Esophagus muscularis mucosa (tissue), 4 donors: ENCODE measurements around the gene SNRNP48. TPM values are rescaled to one million over a fixed set of nuclear protein-coding genes. Genes with fewer than 3 reads are reported as not detected.
A peak's percentile ranks its signal among the peaks of the same experiment; 100 is the strongest.

ENCODE experiments used
- DNase-seq: peaks from one replicate; pipeline ENCODE4 v3.0.0-alpha.2; 2017; ENCODE audit errors: extremely low spot score
- H3K27ac ChIP-seq, 4 donors: fragments of 200-600 bp; sonication (generic); replicated peaks in 1 of 4; 1 replicate in 3 of 4; 2 replicates in 1 of 4; pipeline ENCODE4 v1.5.1; 2016 to 2019; ENCODE audit warnings: mild to moderate bottlenecking in 1 of 4
- H3K27me3 ChIP-seq, 4 donors: fragments of 200-600 bp; sonication (generic); one replicate each; pipeline versions ENCODE4 v1.5.1 to v1.6.0; 2016 to 2019
- H3K36me3 ChIP-seq, 4 donors: fragments of 200-600 bp; sonication (generic); one replicate each; pipeline ENCODE4 v1.5.1; 2016 to 2019
- H3K4me1 ChIP-seq, 4 donors: fragments of 200-600 bp; sonication (generic); one replicate each; pipeline ENCODE4 v1.5.1; 2016 to 2019
- H3K4me3 ChIP-seq, 4 donors: fragments of 200-600 bp; sonication (generic); 1 replicate in 2 of 4; 2 replicates in 2 of 4; pipeline ENCODE4 v1.5.1; 2016 to 2019; ENCODE audit warnings: mild to moderate bottlenecking in 4 of 4, moderate library complexity in 1 of 4
- H3K9me3 ChIP-seq, 4 donors: fragments of 200-600 bp; sonication (generic); 1 replicate in 3 of 4; 2 replicates in 1 of 4; pipeline ENCODE4 v1.5.1; 2016 to 2019
- CTCF ChIP-seq, 3 experiments: fragments of 200-600 bp in 2 of 3; fragments of 450-650 bp in 1 of 3; sonication (generic) in 2 of 3; IDR thresholded peaks; one replicate each; pipeline ENCODE4 v1.5.1; 2017 to 2019; ENCODE audit warnings: antibody characterized with exemption in 3 of 3, mild to moderate bottlenecking in 2 of 3, moderate library complexity in 1 of 3
- EP300 ChIP-seq: sonication (generic); formaldehyde crosslinking; IDR thresholded peaks from one replicate; pipeline ENCODE4 v1.6.1; 2017; ENCODE audit warnings: antibody characterized with exemption
- POLR2A ChIP-seq: fragments of 450-650 bp; IDR thresholded peaks from one replicate; pipeline ENCODE4 v1.6.1; 2017; ENCODE audit warnings: antibody characterized with exemption, moderate library complexity, mild to moderate bottlenecking, low read depth
- POLR2AphosphoS5 ChIP-seq, 2 donors: sonication (generic); formaldehyde crosslinking; IDR thresholded peaks; one replicate each; pipeline ENCODE4 v1.6.1; 2017; ENCODE audit warnings: antibody characterized with exemption in 2 of 2
- WGBS: methylation state at CpG from one replicate; pipeline ENCODE4 v1.1.5; 2018; 5-methylcytosine and 5-hydroxymethylcytosine counted together
- intact Hi-C: fragments of 100-400 bp; cut with DNase I; formaldehyde crosslinking; loops from one replicate; pipeline ENCODE4 v1.15.1; 2023
- total RNA-seq, 4 donors: library from RNA; depleted of rRNA; stranded (reverse); fragments of >200 nt; gene quantifications; one replicate each; pipeline versions ENCODE4 v1.1.0 to v1.2.1, GENCODE V29; 2016

Gene SNRNP48
- total RNA-seq, result 10 to 100 TPM in 1 of 4 donors, 1 to 10 TPM in 3; 8.9 to 17.0 (median 9.5) TPM

DNA sequence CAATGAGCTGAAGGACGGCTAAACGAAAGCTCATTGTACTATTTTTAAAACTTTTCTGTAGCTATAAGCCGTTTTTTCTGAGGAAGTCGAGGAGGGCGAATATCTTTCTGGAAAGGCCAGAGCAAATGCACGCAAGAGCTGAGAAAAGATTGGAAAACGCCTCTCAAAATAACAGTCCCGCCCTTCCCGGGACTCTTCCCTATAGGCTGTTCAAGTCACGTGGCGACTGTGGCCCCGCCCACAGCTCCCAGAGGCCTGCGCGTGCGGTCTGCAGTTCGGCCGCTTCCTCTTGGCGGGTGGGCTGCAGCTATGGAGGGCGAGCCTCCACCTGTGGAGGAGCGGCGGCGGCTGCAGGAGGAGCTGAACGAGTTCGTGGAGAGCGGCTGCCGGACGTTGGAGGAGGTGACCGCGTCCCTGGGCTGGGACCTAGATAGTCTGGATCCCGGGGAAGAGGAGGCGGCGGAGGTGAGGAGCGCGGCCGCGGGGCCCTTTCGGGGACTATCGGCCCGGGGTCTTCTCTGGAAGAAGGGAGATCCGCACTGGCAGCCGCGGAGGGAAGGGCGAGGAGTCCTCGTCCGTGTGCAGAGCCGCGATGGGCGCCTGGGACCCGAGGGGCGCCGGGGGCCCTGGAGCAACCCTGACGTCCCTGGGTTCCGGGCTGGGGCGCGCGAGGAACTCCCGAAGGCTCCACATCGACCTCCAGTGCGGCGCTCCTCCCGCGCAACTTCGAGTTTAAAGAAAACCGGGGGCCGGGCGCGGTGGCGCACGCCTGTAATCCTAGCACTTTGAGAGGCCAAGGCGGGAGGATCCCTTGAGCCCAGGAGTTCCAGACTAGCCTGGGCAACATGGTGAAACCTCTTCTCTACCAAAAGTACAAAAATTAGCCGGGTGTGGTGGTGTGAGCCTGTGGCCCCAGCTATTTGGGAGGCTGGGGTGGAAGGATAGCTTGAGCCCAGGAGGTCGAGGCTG, at the start of gene SNRNP48:
Gene SNRNP48, plus strand, starts transcription at position 250 of the 969 bp plus-strand sequence. Its CDS starts 60 bp downstream, at position 310.
- Histone ChIP-seq H3K27ac (peak within 1 kb of the TSS; percentile 75 to 81 (median 76)), H3K27me3 (no peaks in the 10 kb centered on the region), H3K9me3 (no peaks in the 10 kb centered on the region), H3K4me3 (peak within 1 kb of the TSS; percentile 75 to 94 (median 92)), H3K36me3 (peaks cover under 1 to 21% (median 14%) of the 10 kb centered on the region in 4 donors), H3K4me1 (peaks cover 21 to 33% (median 31%) of the 10 kb centered on the region in 4 donors)
- intact Hi-C loops, result loop anchor here (5.0 kb wide), 1 partner anchor 278 kb away; the partner anchor contains the start of gene SSR1
- DNase-seq, result peak; percentile 98
- TF ChIP-seq POLR2AphosphoS5 (IDR thresholded peaks at IDR 0.05) (peak; percentile 90), EP300 (no peak), POLR2A (peak; percentile 17), CTCF (IDR thresholded peaks at IDR 0.05) (no peak)
- WGBS, result under 1% methylated on average over 35 of the region's 72 CpGs

GRCh38 chr6:7540595-7540994, 49.4 kb upstream of the SNRNP48 start:
- DNase-seq, result peak; percentile 89
- intact Hi-C loops, result no loop called here
- Histone ChIP-seq H3K36me3 (no peaks in the 10 kb centered on the region), H3K27me3 (peaks cover 7 to 84% (median 36%) of the 10 kb centered on the region in 4 donors), H3K4me1 (peaks cover 5 to 29% (median 27%) of the 10 kb centered on the region in 4 donors), H3K9me3 (no peaks in the 10 kb centered on the region), H3K27ac (no peak overlapping the region), H3K4me3 (peak overlapping the region in 3 of 4 donors; percentile 54 to 59 (median 54))
- WGBS, result 19% methylated on average over 17 of the region's 17 CpGs
- TF ChIP-seq EP300, result no peak
- no peak for TF ChIP-seq POLR2A
- TF ChIP-seq POLR2AphosphoS5 (IDR thresholded peaks at IDR 0.05), result no peak
- TF ChIP-seq CTCF (IDR thresholded peaks at IDR 0.05), result no peak

DNA sequence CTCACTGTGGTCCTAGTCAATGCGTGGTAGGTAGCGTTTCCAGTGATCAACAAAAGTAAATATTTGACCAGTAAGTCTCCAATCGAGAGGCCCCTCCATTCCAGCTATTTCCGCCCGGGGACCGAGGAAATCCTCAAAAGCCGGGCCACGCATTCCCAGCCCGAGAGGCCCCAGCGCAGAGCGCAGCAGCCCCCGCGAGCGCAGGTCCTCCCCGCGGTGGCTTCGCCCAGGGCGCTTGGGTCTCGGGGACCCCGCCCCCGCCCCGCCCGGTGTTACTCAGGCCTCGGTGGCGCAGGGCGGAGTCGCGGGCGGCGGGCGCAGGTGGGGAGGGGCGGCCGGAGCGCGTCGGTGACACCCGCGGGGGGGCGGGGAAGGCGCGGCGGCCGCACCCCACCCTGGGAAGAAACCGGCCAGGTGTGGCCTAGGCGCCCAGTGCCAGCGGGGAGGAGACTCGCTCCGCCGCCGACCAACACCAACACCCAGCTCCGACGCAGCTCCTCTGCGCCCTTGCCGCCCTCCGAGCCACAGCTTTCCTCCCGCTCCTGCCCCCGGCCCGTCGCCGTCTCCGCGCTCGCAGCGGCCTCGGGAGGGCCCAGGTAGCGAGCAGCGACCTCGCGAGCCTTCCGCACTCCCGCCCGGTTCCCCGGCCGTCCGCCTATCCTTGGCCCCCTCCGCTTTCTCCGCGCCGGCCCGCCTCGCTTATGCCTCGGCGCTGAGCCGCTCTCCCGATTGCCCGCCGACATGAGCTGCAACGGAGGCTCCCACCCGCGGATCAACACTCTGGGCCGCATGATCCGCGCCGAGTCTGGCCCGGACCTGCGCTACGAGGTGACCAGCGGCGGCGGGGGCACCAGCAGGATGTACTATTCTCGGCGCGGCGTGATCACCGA, 48.6 kb upstream of the SNRNP48 start, which contains the start of gene DSP:
Gene DSP, plus strand, starts transcription at position 497 of the 890 bp plus-strand sequence. Its CDS starts 245 bp downstream, at position 742.
- Histone ChIP-seq H3K9me3 (no peaks in the 10 kb centered on the region), H3K27ac (peak within 1 kb of the TSS in 3 of 4 donors; percentile 46 to 65 (median 56)), H3K27me3 (peaks cover 7 to 82% (median 36%) of the 10 kb centered on the region in 4 donors), H3K4me3 (peak within 1 kb of the TSS; percentile 54 to 62 (median 56)), H3K4me1 (peaks cover 5 to 29% (median 27%) of the 10 kb centered on the region in 4 donors), H3K36me3 (no peaks in the 10 kb centered on the region)
- TF ChIP-seq POLR2AphosphoS5 (IDR thresholded peaks at IDR 0.05) (no peak), POLR2A (no peak), EP300 (no peak), CTCF (IDR thresholded peaks at IDR 0.05) (no peak)
- intact Hi-C loops, result no loop called here
- peak; percentile 75 for DNase-seq
- WGBS, result 3% methylated on average over 3 of the region's 105 CpGs

DNA sequence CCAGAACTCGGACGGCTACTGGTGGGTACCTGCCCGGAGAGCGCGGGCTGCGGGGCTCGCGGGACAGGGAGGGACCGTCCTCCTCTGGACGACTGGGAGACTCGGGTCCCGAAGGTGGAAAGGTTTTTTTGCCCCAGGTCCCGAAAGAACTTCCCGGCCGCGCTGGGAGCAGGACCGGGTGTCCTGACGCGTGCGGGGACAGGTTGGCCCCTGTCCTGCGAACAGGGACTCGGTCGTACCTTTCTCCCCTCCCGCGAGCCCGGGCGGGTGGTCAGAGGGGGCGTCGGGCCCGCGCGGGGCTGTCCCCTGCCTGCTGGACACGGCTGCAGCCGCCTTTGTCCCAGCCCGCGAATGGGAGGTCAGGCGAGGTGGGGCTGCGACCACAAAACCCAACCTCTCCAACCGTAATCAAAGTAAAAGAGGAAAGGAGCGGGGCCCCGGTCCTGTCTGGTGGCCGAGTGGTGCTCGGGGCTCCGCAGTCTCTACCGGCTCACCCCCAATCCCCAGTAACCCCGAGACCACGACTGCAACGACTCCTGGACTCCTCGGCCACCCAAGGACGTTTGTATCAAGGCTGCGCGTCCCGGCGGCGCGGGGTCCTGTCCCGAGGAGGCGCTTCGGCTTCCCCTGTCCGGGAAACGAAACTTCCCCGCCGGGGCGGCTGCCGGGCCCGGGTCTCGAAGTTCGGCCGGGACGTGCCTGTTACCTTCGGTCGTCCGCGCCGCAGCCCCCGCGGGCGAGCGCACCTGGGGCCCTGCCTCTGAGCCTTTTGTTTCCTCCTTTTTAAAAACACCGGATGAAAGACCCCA, 47.7 kb upstream of the SNRNP48 start:
- DNase-seq, result peak; percentile 74

More for the DNA sequence above, 47.7 kb upstream of the SNRNP48 start:
- H3K9me3 ChIP-seq, result no peaks in the 10 kb centered on the region
- peaks cover 5 to 29% (median 27%) of the 10 kb centered on the region in 4 donors for H3K4me1 ChIP-seq
- H3K27ac ChIP-seq, result peak overlapping the region in 3 of 4 donors; percentile 46 to 65 (median 56)
- peaks cover 7 to 81% (median 36%) of the 10 kb centered on the region in 4 donors for H3K27me3 ChIP-seq
- TF ChIP-seq CTCF (IDR thresholded peaks at IDR 0.05) (no peak), POLR2AphosphoS5 (IDR thresholded peaks at IDR 0.05) (no peak), EP300 (no peak), POLR2A (no peak)
- 0% methylated on average over 25 of the region's 80 CpGs for WGBS
- intact Hi-C loops, result no loop called here
- H3K36me3 ChIP-seq, result no peaks in the 10 kb centered on the region
- H3K4me3 ChIP-seq, result peak overlapping the region; percentile 54 to 62 (median 56)
